Dedifferentiated amniotic fluid mesenchymal stem cell (primary cell): Measurements from ENCODE around the gene GPR18.
"Not testable (repeated sequence)": the region's sequence is repeated elsewhere in the genome, so short reads cannot be mapped to it uniquely, and the experiment has no call there.

Source experiments
- DNase-seq: peaks from one replicate; pipeline ENCODE4 v3.0.0-alpha.2; 2016; ENCODE audit errors: extremely low spot score

GPR18 gene

DNA sequence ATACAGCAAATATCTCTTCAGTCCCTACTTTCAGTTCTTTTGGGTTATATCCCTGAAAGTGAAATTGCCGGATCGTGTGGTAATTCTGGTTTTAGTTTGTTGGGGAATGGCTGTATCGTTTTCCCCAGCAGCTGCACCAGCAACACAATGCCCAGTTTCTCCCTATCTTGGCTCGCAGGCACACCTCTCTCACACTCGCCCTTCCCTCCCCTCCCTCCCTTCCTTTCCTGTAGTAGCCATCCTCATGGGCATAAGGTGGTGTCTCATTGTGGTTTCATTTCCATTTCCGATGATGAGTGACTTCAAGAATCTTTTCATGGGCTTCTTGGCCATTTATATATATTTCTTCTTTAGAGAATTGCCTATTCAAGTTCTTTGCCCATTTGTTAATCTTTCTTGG, 8.6 kb upstream of the GPR18 start:
- DNase-seq, result no peak

DNA sequence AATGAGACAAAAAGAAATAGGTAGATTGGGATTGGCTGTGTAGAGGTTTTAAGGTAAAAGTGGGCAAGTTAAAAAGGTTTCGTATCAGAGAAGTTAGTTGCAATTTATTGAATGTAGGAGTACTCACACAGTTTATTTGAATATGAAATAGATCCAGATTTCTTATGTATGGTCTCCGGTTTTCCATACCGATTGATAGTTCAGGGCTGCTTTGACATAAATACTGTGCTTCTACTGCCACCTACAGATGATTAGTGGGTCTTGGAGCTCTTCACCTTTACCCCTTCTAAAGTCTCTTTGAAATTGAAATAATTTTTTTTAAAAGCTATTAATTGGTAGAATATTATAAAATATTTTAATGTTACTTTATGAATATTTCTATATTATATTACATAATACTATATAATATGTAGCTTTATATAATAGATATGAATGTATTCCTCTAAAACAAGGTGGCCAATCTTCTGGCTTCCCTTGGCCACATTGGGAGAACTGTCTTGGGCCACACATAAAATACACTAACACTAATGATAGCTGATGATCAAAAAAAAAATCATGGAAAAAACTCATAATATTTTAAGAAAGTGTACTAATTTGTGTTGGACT, 7.7 kb upstream of the GPR18 start:
- peak; percentile 53 for DNase-seq

DNA sequence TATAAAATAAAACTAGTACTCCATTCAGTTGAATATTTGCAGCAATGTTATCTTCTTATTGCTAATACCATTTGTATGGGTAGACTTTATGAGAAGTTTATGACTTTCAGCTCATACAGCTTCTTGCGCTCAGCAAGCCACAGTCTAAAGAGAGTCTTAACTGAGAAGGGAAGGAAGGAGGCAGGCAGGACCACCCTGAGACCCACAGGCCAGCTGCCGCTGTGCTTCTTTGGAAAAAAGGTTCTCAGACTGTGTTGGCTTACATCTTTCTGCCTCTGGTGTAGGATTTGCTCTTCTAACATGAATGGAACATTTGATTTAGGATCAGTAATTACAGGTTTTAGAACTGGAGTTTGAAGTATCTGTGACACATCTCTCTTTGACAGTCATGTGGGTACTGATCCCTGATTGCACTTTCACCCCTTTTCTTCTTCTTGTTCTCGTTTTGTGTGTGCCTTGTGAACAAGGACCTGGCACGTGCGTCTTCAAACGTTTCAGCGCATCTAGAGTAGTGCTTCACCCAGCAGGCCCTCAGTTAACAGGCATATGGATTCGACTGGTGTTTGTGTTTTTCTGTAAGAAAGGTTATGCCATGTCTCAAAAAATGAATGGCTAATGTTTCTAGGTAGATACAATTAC, 7.1 kb upstream of the GPR18 start:
- no peak for DNase-seq

DNA sequence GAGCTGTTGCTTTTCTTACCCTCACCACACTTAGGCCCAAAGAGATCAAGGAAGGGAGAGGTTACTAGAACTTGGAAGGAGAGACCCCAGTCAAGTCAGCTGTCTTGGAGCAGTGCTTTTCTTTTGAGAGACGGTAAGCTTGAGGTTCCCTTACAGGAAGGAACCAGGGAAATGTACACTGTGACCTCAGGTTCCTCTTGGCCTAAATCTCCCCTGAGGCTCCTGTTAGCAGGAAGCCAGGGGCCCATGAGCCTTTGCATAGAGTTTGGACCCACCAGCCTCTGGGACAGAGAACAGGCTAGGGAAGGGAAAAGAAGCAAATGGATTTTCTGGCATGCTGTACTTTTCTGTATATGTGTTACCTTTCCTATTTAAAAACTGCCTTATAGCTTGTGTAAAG, 5.9 kb upstream of the GPR18 start:
- no peak for DNase-seq

DNA sequence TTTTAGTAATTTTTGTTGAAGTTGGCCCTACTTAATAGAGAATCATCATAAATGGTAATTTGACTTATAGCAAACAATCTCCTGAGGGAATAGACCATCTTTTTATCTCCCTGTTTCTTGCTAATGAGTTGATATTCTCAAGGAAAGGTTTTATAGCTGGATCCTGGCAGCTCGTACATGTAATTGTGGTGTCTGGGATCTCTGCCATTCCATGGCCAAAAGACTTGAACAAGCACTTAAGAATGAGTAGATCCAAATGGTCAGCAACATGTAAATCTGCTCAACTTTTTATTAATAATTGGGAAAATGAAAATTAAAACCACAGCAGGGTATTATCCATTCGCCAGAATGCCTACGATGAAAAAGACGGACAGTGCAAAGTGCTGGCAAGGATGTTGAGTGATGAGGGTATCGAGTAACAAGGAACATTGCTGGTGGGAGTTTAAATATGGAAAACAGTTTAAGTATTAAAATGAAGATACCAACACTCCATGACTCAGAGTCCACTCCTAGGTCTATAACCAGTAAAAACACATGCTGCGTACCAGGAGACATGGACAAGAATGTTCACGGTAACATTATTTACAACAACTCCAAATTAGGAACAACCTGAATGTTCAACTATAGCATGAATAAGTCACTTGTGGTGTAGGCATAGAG, 5.1 kb upstream of the GPR18 start:
- no peak for DNase-seq

DNA sequence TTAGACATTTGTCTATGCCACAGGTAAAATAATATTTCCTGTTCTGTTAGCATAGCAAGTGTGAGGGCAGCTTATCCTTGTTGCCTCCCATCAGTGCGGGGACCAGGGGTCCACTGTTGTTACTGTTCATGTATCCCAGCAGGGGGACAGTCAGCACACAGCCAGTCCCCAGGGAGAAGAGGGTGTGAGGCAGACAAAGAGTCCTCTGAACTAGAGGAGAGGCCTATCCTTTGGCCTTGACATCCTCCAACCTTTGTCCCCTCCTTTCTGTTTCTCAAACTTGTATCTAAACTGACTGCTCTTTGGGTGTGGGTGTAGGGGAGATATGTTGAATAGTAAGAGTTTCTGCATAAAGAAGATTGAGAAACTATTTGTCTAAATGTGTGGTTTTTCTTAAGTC, 2.9 kb upstream of the GPR18 start:
- no peak for DNase-seq

DNA sequence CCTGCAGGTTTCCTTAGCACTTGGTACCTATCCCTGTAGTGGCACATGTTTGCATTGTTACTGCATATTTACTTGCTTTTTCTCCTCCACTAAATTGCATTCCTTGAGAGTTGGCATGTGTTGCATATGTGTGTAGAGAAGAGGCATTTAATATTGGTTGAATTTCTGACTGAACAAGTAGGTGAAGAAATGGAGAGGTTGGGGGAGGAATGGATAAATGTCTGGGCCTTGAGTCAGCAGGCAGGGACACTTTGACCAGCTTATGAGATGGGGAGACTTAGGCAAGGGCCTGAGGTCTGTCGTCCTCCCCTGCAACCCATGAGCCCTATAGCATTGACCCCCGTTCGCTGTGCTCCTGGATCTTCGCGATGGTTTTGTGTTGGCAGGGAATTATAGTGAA, 2.0 kb upstream of the GPR18 start:
- no peak for DNase-seq

DNA sequence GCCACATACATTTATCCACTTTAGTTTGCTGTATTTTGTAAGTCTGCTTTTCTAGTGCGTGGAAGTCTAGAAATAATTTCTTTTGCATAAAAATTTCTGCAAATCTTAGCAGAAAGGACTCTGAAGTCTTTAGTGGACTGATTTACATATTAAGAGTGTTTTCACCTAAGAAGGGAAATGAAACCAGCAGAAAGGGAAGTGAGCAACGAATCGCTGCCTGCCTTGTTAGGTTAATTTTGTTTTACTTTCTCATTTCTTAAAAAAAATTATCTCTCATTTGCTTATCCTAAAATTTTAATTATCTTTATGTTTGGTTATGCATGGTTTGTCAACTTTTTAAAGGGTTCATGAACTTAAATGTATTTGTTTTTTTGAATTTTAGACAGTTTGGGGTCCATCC, 767 bp upstream of the GPR18 start:
- DNase-seq, result no peak

DNA sequence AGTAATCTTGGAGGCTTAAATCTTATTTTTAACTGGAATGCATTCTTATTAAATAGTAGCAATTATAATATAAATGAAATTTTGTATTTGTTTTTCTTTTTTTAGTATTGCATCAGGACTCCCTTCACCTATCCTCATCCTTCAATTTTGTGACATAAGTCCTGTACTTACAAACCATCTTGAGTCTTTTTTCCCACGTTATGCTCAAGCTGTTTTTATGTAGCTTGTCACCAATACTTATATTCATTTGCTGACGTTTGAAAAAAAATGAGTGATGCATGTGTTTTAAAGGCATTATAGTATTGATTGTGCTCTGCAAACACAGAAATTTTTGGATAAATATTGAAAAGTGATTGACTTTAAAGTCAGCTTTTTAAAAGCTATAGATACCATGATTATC, 888 bp downstream of the GPR18 start:
- no peak for DNase-seq

DNA sequence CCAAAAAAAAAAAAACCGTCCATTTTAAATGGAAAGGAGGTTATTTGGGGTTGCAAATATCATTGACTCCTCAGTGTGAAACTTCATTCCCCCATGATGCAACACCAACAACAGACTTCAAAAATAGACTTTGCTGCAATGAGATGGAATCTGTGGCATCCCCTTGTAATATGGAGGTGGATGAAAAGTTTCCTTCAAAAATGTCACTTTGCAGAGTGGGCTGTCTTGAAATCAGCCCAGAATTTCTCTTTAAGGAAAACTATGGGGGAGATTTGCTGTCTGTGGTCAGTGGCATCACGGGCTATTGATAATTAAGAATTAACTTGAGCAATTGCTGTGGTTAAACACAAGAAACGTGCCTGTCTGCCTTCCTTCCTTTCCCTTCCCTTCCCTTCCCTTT, 1.5 kb downstream of the GPR18 start:
- DNase-seq, result peak; percentile 93

DNA sequence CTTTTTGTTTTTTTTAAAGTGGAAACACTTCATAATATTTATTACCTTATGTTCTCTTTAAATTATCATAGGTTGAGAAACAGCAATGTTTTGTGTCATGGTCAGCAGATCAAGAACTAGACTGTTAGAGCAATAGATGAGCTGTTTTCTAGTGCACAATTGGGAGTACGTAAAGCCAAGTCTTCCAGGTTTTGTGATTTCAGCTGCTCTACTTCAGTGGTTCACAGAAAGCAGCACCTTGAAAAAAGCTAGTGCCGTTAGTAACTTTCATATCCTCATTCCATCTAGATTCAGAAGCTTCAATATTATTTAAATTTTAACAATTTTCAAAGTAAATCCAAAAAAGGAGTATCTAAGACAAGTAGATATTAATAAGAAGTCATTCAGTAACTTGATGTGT, 1.9 kb downstream of the GPR18 start:
- no peak for DNase-seq

DNA sequence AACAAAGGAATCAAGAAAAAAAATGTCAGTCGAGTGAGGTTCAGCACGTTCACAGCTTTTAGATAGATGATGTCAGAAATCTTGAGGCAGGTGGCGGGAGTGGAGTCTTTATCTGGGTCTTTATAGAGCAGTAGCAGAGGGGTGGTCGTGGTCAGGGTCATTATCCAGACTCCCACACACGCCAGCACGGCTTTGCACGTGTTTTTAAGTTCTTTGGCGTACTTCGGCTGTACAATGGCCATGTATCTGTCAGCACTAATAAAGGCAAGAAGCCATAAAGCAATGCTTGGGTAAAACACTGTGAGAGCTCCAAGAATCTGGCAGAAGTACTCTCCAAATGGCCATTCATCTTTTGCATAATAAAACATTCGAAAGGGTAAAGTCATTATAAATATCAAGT, 2.9 kb downstream of the GPR18 start:
- no peak for DNase-seq

DNA sequence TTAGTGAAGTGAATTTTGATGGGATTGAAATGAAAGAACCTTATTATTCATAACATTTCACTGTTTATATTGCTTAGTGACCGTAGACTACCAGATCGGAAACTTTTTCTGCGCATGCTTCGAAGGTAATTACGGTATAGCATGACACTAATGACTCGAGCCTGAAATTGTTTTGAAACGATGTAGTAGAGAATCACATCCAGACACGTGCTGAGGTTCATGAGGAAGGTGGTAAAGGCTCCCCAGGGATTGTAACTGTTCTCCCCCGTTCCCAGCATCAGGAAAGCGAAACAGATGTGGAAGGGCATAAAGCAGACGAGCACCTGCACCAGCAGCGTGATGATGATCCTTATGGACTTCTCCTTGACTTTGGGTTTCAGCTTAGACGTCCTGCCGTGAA, 3.3 kb downstream of the GPR18 start:
- DNase-seq, result no peak

DNA sequence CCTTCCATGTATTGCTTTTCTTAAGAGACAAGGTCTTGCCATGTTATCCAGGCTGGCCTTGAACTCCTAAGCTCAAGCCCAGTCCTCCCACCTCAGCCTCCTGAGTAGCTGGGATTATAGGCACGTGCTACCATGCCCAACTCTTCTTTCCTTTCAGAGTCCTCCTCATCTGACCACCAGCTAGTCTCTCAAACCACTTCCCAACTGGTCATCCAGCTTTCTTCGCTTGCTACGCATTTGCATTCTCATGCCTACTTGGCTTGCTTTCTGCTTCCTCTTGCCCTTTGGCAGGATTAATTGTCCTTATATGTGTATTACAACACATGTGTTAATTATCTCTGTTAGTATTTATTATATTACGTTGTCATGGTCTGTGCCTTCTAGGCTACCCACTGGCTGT, 6.3 kb downstream of the GPR18 start:
- no peak for DNase-seq

DNA sequence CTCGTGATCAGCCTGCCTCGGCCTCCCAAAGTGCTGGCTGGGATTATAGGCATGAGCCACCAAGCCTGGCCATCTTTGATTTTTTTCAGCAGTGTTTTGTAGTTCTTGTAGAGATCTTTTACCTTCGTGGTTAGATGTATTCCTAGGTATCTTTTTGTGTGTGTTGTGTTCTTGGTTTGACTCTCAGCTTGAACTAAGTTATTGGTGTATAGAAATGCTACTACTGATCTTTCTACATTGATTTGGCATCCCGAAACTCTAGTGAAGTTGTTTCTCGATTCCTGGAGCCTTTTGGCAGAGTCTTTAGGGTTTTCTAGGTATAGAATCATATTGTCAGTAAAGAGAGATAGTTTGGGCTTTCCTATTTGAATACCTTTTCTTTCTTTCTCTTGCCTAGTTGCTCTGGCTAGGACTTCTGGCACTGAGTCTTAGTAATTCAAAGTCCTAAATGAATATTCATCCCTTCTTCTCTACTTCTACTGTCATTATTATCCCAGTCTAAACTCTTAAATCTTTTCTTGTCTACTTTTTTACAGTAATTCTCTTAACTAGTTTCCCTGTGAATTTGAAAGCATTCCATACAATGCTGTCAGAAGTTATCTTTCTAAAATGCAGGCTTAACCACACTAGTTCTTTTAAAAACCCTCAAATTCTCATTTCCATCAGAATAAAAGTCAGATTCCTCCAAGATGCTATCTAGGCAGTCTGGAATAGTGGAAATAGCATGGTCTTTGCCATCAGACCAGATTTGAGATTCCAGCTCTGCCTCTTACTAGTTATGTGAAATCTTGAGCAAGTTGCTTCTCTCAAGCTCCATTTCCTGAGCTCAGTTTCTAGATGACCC, 7.0 kb downstream of the GPR18 start:
- no peak for DNase-seq

DNA sequence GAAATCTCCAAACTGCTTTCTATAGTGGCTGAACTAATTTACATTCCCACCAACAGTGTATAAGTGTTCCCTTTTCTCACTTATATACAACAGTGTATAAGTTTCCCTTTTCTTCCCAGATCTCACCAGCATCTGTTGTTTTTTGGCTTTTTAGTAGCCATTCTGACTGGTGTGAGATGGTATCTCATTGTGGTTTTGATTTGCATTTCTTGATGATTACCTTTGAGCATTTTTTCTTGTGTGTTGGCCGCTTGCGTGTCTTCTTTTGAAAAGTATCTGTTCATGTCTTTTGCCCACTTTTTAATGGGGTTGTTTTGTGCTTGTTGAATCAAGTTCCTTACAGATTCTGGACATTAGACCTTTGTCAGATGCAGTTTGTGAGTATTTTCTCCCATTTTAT, 8.6 kb downstream of the GPR18 start:
- not testable (repeated sequence) for DNase-seq

DNA sequence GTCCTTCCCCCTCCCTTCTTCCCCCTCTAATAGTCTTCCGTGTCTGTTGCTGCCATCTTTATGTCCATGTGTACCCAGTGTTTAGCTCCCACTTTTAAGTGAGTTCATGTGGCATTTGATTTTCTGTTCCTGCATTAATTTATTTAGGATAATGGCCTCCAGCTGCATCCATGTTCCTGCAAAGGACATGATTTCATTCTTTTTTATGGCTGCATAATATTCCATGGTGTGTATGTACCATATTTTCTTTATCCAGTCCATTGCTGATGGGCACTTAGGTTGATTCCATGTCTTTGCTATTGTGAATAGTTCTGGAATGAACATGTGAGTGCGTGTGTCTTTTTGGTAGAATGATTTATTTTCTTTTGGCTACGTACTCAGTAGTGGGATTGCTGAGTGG, 9.0 kb downstream of the GPR18 start:
- DNase-seq, result not testable (repeated sequence)

DNA sequence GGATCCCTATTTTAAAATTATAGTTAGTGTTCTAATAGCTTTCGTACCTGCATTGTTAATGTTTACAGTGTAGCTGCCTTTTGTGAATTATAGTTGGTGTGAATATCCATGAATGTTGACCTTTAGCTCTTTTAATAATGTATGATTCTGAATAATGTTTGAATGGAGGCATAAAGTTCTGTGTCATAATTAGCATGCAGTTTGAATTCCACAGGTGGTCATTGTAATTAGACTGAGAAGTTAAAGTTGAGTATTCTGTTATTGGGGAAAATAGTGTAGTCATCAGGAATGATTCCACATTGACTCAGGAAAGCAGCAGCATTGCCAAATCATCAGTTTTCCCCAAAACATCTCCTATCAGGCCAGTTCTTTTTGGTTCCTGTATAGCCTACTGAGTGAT, 12.1 kb downstream of the GPR18 start:
- DNase-seq, result no peak

DNA sequence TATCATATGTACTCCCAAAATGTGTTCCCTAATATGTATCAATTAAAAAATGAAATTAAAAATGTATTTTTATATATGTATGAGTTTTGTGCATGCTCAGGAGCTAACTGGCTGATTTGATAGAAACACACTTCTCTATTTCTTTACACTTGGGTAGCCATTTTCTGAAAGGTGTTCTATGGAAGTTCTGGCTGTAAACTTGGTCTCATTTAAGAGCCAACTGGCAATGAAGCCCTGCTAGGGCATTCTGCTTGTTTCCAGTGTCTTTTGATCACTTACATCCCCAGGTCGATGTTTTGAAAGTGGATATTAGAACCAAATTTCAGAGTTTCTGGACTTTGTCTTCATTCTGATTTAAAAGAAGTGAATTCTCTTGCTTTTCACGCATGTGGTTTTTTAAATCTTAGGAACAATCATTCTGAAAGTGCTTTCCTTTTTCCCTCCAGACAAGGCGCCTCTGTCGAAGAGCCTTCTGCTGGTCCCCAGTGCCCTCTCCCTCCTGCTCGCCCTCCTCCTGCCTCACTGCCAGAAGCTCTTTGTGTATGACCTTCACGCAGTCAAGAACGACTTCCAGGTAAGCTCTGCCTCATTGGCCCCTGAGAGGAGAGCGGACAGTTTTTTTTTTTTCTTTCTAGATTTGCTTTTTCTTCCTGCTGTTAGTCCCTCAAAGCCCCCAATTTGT, 20.1 kb downstream of the GPR18 start:
- no peak for DNase-seq

DNA sequence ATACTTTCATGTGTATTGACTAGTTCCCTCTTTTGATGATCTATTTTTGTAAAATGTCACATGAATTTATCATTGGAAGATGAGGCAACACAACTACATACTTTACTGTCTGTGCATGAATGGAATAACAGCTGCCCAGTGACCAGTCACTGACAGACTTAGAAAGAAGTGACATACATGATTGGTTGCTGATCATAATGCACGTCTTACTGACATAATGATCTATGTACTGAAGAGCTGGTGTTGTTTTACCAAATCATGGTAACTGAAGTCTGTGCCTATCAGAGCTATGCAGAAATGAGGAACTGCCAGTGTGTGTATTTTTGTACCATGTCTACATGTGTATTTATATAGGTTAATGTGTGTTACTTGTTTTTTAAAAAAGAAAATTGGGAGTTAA, 26.5 kb downstream of the GPR18 start:
- no peak for DNase-seq

DNA sequence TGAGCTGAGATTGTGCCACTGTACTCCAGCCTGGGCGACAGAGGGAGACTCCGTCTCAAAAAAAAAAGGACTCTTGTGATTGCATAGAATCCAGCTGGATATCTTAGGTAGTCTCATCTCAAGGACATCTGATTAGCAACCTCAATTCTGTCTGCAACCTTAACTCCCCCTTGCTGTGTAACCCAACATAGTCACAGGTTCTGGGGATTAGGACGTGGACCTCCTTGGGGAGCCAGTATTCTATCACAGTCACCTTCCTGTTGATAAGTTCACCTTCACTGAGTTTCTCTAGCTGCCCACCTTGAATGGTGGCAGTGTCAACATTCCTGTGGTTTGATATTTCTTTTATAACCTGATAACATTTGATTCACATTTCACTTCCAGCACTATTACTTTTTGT, 27.2 kb downstream of the GPR18 start:
- no peak for DNase-seq

DNA sequence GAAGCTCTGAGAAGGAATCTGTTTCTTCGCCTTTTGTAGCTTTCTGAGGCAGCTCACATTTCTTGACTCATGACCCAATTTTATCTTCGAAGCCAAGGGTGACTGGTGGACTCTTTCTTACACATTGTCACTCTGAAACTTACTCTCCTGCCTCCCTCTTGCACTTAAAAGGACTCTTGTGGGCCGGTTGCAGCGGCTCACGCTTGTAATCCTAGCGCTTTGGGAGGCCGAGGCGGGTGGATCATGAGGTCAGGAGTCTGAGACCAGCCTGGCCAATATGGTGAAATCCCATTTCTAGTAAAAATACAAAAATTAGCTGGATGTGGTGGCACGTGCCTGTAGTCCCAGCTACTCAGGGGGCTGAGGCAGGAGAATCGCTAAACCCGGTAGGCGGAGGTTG, 27.6 kb downstream of the GPR18 start:
- DNase-seq, result not testable (repeated sequence)
